Measurements from ENCODE around the gene TTLL11.

DNA sequence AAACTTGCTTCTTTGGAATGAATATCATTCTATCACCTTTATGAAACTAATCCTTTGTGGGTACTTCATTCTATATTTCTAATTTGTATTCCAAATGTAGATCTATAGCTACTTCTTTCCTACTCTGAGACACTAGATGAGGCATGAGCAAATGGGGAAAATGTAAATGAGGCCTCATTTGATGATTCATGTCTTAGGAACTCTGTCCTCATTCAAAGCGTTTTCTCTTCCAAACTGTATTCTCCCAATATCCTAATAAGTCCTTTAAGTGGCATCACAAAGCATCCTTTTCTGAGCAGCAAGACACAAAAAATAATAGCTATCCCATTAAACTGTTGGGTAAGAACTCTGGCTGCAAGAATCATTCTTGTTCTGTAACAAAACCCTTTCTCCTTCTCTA, 56.1 kb downstream of the TTLL11 start:
- TF ChIP-seq, protein P1, sequence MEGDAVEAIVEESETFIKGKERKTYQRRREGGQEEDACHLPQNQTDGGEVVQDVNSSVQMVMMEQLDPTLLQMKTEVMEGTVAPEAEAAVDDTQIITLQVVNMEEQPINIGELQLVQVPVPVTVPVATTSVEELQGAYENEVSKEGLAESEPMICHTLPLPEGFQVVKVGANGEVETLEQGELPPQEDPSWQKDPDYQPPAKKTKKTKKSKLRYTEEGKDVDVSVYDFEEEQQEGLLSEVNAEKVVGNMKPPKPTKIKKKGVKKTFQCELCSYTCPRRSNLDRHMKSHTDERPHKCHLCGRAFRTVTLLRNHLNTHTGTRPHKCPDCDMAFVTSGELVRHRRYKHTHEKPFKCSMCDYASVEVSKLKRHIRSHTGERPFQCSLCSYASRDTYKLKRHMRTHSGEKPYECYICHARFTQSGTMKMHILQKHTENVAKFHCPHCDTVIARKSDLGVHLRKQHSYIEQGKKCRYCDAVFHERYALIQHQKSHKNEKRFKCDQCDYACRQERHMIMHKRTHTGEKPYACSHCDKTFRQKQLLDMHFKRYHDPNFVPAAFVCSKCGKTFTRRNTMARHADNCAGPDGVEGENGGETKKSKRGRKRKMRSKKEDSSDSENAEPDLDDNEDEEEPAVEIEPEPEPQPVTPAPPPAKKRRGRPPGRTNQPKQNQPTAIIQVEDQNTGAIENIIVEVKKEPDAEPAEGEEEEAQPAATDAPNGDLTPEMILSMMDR (conservative IDR thresholded peaks at IDR 0.05), result no peak
- TF ChIP-seq ZFX (IDR thresholded peaks at IDR 0.05), result no peak

Measured in C4-2B (cell line).